Upper lobe of left lung (tissue), 4 donors: ENCODE results near the gene CYP24A1.
"Not testable (repeated sequence)": the region's sequence is repeated elsewhere in the genome, so short reads cannot be mapped to it uniquely, and the experiment has no call there.

Experiments used
- CTCF ChIP-seq, 6 experiments: fragments of 450-650 bp in 4 of 6; fragments of 200-600 bp in 2 of 6; sonication (generic) in 2 of 6; IDR thresholded peaks; one replicate each; pipeline ENCODE4 v1.5.1; 2016 to 2019; ENCODE audit warnings: antibody characterized with exemption in 6 of 6
- EP300 ChIP-seq, 4 donors: sonication (generic); formaldehyde crosslinking; IDR thresholded peaks; one replicate each; pipeline ENCODE4 v1.5.1; 2017; ENCODE audit warnings: antibody characterized with exemption in 4 of 4, control low read depth in 2 of 4
- POLR2A ChIP-seq, 4 donors: fragments of 450-650 bp; IDR thresholded peaks; one replicate each; pipeline ENCODE4 v1.5.1; 2016 to 2017; ENCODE audit warnings: antibody characterized with exemption in 4 of 4, mild to moderate bottlenecking in 2 of 4
- POLR2AphosphoS5 ChIP-seq, 2 donors: sonication (generic); formaldehyde crosslinking; IDR thresholded peaks; one replicate each; pipeline ENCODE4 v1.5.1; 2017; ENCODE audit warnings: antibody characterized with exemption in 2 of 2

GRCh38 chr20:54126328-54126727 is 47.5 kb downstream of the CYP24A1 start:
- TF ChIP-seq CTCF, POLR2AphosphoS5, POLR2A, EP300 (IDR thresholded peaks at IDR 0.05): not testable (repeated sequence)
